NCI-H128 (cell line): ENCODE data around the gene CACUL1.
"Not testable (repeated sequence)": the region's sequence is repeated elsewhere in the genome, so short reads cannot be mapped to it uniquely, and the experiment has no call there.

Source experiments
- DNase-seq: peaks from one replicate; lab custom pipeline; 2025; ENCODE audit not compliant: unreplicated experiment; lab: John Stamatoyannopoulos, UW

CACUL1 gene

GRCh38 chr10:118658168-118658567 is 96.6 kb downstream of the CACUL1 start:
- DNase-seq: not testable (repeated sequence)

GRCh38 chr10:118645294-118645693 is 109.5 kb downstream of the CACUL1 start:
- not testable (repeated sequence) for DNase-seq

GRCh38 chr10:118642228-118642627 is 112.5 kb downstream of the CACUL1 start:
- no peak for DNase-seq

GRCh38 chr10:118638680-118639079 is 116.1 kb downstream of the CACUL1 start:
- DNase-seq: no peak

GRCh38 chr10:118635674-118636402 is 118.9 kb downstream of the CACUL1 start:
- no peak for DNase-seq

GRCh38 chr10:118633786-118634185 is 121.0 kb downstream of the CACUL1 start:
- DNase-seq: no peak

GRCh38 chr10:118629211-118629610 is 125.6 kb downstream of the CACUL1 start:
- no peak for DNase-seq

- DNase-seq: no peak
Observed at GRCh38 chr10:118628397-118628796, 126.4 kb downstream of the CACUL1 start.

- DNase-seq: no peak
Observed at GRCh38 chr10:118626953-118627352, 127.8 kb downstream of the CACUL1 start.
